Limb (tissue), 2 donors: ENCODE data around the gene LHFPL6.

Experiments
- DNase-seq, 2 donors: peaks; one replicate each; pipeline ENCODE4 v3.0.0-alpha.2; 2016; ENCODE audit errors: extremely low spot score in 2 of 2

Gene LHFPL6

GRCh38 chr13:39602614-39603366, at the start of gene LHFPL6:
LHFPL6 (minus strand) TSS chr13:39603193.
- peak; percentile 74 to 89 for DNase-seq

- no peak for DNase-seq
Measured at GRCh38 chr13:39646122-39646521, 43.1 kb upstream of the LHFPL6 start.

DNA sequence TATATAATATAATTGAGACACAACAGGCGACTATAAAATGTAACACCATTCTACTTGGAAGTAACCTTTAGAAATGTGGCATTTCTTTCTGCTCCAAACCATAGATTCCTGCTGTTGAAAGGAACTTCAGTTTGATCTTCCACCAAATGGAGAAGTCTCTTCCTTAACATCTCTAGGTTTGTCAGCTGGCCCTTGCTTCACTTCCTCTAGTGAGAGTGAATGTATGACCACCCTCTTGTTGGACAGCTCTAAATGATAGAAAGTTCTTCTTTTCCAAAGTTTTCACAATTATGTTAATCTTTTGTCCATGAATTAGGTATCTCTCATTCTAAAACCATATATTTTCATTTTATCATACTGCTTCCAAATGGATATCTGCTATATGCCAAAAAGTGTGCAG, 38.7 kb upstream of the LHFPL6 start:
- DNase-seq: no peak

GRCh38 chr13:39637890-39638289, 34.9 kb upstream of the LHFPL6 start:
- no peak for DNase-seq

- DNase-seq: no peak
Measured at GRCh38 chr13:39635564-39635963, 32.6 kb upstream of the LHFPL6 start.

GRCh38 chr13:39632994-39633393, 30.0 kb upstream of the LHFPL6 start:
- DNase-seq: no peak

- no peak for DNase-seq
Measured at GRCh38 chr13:39631307-39631706, 28.3 kb upstream of the LHFPL6 start.

GRCh38 chr13:39623466-39623865, 20.5 kb upstream of the LHFPL6 start:
- DNase-seq: no peak

DNA sequence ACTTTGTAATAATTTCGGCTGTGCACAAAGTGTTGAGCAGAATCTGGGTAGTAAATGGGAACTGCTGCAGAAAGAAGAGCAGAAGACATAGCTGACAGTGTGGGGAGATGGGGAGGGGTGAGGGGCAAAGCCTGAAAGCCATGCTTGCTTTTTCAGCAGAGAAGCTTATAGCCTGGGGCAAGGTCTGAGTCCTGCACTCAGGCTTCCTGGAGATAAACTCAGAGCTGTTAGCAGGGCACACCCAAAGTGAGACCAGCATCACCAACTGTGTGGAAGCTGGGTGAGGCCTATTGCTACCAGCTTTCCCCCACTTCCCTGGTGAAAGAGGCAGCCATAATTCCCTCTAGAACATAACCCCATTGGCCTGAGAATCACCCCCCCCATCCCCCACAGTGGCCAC, 15.6 kb upstream of the LHFPL6 start:
- DNase-seq: no peak

DNA sequence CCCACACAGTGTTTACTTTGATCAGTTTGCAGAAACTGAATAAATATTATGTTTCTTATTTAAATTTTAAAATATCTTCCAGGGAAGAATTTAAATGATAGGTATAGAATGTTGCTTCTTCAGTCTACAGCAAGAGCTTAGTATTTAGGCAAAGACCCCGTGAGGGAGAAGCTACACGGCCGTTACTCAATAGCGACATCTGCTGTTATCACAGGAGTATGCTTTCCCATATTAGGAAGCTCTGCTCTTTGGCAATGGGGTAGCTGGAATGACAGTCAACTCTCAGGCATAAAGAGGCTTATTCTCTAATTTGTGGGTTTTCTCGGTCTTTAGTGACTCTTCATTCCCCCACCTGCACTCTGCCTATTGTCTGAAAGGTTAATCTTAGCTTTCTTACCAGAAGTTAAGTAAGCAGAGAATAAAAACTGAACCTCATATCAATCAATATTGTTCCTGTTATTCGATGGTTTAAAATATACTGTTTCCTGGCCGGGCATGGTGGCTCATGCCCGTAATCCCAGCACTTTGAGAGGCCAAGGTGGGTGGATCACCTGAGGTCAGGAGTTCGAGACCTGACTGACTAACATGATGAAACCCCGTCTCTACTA, 13.2 kb upstream of the LHFPL6 start:
- peak; percentile 59 to 89 for DNase-seq

- peak; percentile 72 to 79 for DNase-seq
Measured at GRCh38 chr13:39612023-39612637, 9.1 kb upstream of the LHFPL6 start.

DNA sequence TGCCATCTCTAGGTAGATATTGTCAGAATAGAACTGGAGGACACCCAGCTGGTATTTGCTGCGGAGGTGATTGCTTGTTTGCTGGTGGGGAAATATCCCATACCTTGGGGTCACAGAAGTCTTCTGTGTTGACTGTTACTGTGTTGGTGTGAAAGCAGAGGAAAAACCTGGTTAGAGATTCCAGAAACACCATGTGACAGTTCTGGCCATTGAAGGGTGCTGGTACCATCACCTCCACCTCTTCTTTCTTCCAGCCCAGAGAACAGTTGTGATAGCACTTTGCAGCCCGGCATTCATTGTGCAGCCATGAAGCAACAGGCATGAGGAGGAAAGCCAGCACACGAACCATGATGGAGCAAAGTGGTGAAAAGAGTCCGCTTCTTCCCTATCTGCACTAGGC, 4.9 kb upstream of the LHFPL6 start:
- no peak for DNase-seq

- no peak for DNase-seq
Measured at GRCh38 chr13:39605677-39606320, 2.8 kb upstream of the LHFPL6 start.

DNA sequence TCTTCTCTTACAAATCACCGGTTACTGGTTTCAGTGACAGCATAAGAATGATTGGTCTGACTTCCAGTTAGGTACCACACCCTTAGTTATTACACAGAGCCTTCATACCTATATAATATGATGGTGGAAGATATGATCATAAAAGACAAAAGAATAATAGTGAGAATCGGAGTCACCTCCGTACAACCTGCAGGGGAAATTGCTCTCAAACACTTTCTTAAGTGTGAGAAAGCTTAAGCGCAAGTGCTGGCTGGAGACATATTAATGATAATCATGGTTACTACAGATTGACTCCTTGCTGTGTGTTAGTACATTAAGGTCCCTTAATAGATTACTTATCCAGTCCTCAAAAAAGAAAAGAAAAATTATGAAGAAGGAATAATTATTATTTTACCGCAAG, 1.8 kb upstream of the LHFPL6 start:
- DNase-seq: no peak

DNA sequence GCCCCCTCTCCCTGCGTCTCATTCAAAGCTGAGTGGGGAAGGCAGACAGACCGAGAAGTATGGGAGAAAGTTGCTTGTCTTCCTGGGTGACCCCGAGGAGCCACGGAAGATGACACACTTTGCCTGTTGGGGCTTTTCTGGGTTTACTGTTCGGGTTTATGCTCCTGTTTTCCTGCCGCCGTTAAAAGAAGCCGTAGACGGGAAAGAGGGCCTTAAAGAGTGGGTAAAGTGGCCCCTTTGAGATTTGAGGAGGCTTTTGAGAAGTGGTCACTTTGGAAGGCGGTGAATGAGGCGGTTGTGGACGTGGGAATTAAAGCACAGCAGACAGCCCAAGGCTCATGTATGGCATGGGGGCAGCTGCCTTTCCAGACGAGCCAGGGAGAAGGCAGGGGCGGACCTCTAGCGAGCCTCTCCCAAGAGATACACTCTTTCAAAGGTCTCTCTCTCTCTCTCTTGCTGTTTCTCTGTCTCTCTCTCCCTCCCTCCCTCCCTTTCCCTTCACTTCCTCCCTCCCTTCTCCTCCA, 493 bp upstream of the LHFPL6 start:
- DNase-seq: peak in 1 of 2 donors; percentile 38

DNA sequence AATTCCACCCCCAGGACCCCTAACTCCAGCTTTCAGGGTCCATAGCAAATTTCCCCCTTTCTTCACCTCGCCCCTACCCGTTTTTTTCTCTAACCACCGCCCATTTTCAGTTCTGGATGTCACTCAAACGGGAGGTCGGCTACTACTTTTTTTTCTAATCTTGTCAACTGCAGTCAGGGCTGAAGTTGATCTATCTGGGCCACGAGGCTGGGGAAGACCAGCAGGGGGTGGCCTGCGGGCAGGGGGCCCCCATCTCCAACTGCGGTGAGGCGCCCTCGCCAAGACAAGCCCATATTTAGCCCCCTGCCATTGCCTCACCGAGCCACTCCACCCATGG, 748 bp downstream of the LHFPL6 start:
- no peak for DNase-seq

- no peak for DNase-seq
Measured at GRCh38 chr13:39601636-39602035, 1.4 kb downstream of the LHFPL6 start.

GRCh38 chr13:39600766-39601165, 2.2 kb downstream of the LHFPL6 start:
- DNase-seq: no peak

DNA sequence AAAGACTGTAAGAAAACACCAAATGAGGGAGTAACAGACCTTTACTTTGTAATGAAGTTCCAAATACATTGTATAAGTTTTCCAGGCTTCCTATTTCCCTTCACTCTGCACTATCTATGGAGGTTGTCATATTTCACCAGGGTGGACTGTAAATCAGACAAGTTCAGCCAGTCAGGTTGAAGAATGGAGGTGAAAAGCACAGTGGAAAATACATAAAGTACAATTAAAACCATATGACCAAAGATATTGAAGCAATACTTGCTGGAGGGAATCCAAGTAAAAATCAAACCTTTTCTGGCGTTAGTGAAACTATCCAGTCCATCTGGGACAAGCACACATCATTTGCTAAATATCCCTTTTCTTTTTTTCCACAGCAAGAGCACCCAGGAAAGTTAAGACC, 3.2 kb downstream of the LHFPL6 start:
- DNase-seq: peak in 1 of 2 donors; percentile 44

GRCh38 chr13:39599012-39599411, 4.0 kb downstream of the LHFPL6 start:
- DNase-seq: peak in 1 of 2 donors; percentile 39

- peak in 1 of 2 donors; percentile 18 for DNase-seq
Measured at GRCh38 chr13:39597838-39598237, 5.2 kb downstream of the LHFPL6 start.

DNA sequence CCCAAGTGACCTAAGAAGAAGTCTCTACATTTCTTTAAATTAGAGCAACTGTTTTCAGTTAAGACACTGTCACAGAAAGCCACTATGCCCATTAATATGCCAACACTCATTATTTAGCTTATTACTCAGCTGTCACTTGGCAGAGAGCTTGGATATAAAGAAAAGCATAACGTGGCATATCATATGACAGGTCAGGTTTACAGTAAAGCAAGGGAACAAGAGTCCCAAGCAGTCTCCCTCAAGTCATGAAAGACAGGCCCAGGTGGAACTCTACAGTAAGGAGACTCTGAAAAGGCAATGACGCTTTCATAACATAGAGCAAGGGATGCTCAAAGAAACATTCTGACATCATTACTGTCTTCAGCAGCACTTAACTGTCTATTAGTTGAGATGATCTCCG, 6.3 kb downstream of the LHFPL6 start:
- peak in 1 of 2 donors; percentile 17 for DNase-seq
